ENCODE measurements around the gene RABGGTA. TPM values are rescaled to one million over a fixed set of nuclear protein-coding genes. Genes with fewer than 3 reads are reported as not detected.

Gene RABGGTA
- total RNA-seq, 1 experiment from 2014 or later: 25.6 TPM

- Mint-ChIP-seq H3K9me3 (no peaks in the 10 kb centered on the region), H3K4me3 (peak overlapping the region; percentile 1 to 83; a peak in 2 of 5 replicates), H3K27me3 (ENCODE audit: low read depth) (no peaks in the 10 kb centered on the region), H3K36me3 (ENCODE audit: insufficient read depth in 1 of 3, low read depth in 3 of 3) (0 out of 7 replicates have a peak, but pooled peaks cover 0 to 4% (median 0%) of the 10 kb centered on the region in 3 experiments), H3K27ac (no peak overlapping the region), H3K4me1 (peaks cover 12 to 14% of the 10 kb centered on the region in 2 experiments)
- H3K79me2 ChIP-seq (ENCODE audit: insufficient read depth, low read length): no peaks in the 10 kb centered on the region
- no peak overlapping the region for H2BK15ac ChIP-seq (ENCODE audit: low read depth, low read length)
- H4K5ac ChIP-seq (ENCODE audit: insufficient read length, low read depth, low read length): no peak overlapping the region
- H3K79me1 ChIP-seq (ENCODE audit: insufficient read depth, low read depth, low read length, poor library complexity, severe bottlenecking): no peaks in the 10 kb centered on the region
- peaks cover 8% of the 10 kb centered on the region for H3K23me2 ChIP-seq (ENCODE audit: insufficient read length, low read depth, low read length, poor library complexity, severe bottlenecking)
- no peak overlapping the region for H2AK5ac ChIP-seq (ENCODE audit: insufficient read length, low read length)
- no peak overlapping the region for H4K91ac ChIP-seq (ENCODE audit: insufficient read length, low read depth, low read length)
- H4K20me1 ChIP-seq (ENCODE audit: control insufficient read depth, insufficient read depth, insufficient read length): no peaks in the 10 kb centered on the region
- no peak overlapping the region for H2AFZ ChIP-seq (ENCODE audit: low read length)
- no peak overlapping the region for H3K9ac ChIP-seq (ENCODE audit: extremely low read depth, insufficient read length, low read length)
- no peaks in the 10 kb centered on the region for H3K27me3 ChIP-seq (ENCODE audit: insufficient read depth, low read length)
- TF ChIP-seq, protein P1, sequence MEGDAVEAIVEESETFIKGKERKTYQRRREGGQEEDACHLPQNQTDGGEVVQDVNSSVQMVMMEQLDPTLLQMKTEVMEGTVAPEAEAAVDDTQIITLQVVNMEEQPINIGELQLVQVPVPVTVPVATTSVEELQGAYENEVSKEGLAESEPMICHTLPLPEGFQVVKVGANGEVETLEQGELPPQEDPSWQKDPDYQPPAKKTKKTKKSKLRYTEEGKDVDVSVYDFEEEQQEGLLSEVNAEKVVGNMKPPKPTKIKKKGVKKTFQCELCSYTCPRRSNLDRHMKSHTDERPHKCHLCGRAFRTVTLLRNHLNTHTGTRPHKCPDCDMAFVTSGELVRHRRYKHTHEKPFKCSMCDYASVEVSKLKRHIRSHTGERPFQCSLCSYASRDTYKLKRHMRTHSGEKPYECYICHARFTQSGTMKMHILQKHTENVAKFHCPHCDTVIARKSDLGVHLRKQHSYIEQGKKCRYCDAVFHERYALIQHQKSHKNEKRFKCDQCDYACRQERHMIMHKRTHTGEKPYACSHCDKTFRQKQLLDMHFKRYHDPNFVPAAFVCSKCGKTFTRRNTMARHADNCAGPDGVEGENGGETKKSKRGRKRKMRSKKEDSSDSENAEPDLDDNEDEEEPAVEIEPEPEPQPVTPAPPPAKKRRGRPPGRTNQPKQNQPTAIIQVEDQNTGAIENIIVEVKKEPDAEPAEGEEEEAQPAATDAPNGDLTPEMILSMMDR (conservative IDR thresholded peaks at IDR 0.05): no peak
- H3K14ac ChIP-seq (ENCODE audit: insufficient read depth, low read length): no peak overlapping the region
- no CpG with 5 or more reads among the region's 2 CpGs for WGBS (ENCODE audit: extremely low coverage, insufficient read length, low lambda C conversion rate)
- no peaks in the 10 kb centered on the region for H3K4me1 ChIP-seq (ENCODE audit: insufficient read depth, low read length)
- H2BK20ac ChIP-seq (ENCODE audit: low read depth, low read length, poor library complexity, severe bottlenecking): no peak overlapping the region
- H4K8ac ChIP-seq (replicated peaks; ENCODE audit: insufficient read length, low read depth, low read length): no peak overlapping the region
- H2BK12ac ChIP-seq (ENCODE audit: insufficient read length, low read depth, low read length): no peak overlapping the region
- H3K23ac ChIP-seq (ENCODE audit: insufficient read length, low read depth, low read length): no peak overlapping the region
- DNase-seq: no peak
- no peak overlapping the region for H3K4ac ChIP-seq (ENCODE audit: low read depth, low read length)
- H3K56ac ChIP-seq (ENCODE audit: insufficient read length, low read depth, low read length): no peak overlapping the region
- H3T11ph ChIP-seq (ENCODE audit: low read length): no peak overlapping the region
- H3K9me3 ChIP-seq (ENCODE audit: control insufficient read depth, low read depth, low read length): no peaks in the 10 kb centered on the region
- no peak overlapping the region for H3K27ac ChIP-seq (ENCODE audit: insufficient read length, low read depth, low read length)
- no peak overlapping the region for H2BK120ac ChIP-seq (ENCODE audit: low read depth, low read length, poor library complexity, severe bottlenecking)
- H3K18ac ChIP-seq (ENCODE audit: insufficient read length, low read depth, low read length): no peak overlapping the region
- no peak overlapping the region for H3K4me2 ChIP-seq (ENCODE audit: insufficient read depth, insufficient read length, low read length)
- no peak overlapping the region for H2BK5ac ChIP-seq (ENCODE audit: insufficient read length, low read length)
Measured at GRCh38 chr14:24272467-24272866, 1.1 kb upstream of the RABGGTA start.

Measured in H9 (cell line).